A549 (cell line): ENCODE results near the gene ANO2. TPM values are rescaled to one million over a fixed set of nuclear protein-coding genes. Genes with fewer than 3 reads are reported as not detected.

Experiments
- ATAC-seq, 2 experiments: fragments of 200-7000 bp in 1 of 2; fragments of >200 bp in 1 of 2; cut with Nextera tagmentation in 1 of 2; cut with Tn5 transposase in 1 of 2; 3 replicates each; pipeline versions ENCODE4 v1.8.0 to v1.9.1; 2018 to 2020; ENCODE audit warnings: mild to moderate bottlenecking in 1 of 2, moderate library complexity in 1 of 2
- CTCF ChIA-PET: fragments of 300-600 bp; sonication (Branson Sonifier 250); formaldehyde crosslinking; extraction: SDS; loops from one replicate; lab custom pipeline; 2021; ENCODE audit warnings: antibody characterized with exemption, inconsistent platforms; lab: Yijun Ruan, JAX
- POLR2A ChIA-PET: fragments of 350-600 bp; formaldehyde crosslinking; extraction: SDS; loops from one replicate; lab custom pipeline; 2021; ENCODE audit warnings: antibody characterized with exemption, inconsistent platforms; lab: Yijun Ruan, JAX
- DNase-seq, 2 experiments: peaks; one replicate each; pipeline versions ENCODE4 v3.0.0 to v3.0.0-alpha.2; 2011 to 2016; ENCODE audit warnings: low read depth in 1 of 2, low spot score in 1 of 2
- FAIRE-seq: peaks from 2 replicates; lab custom pipeline; 2011; peaks lifted over from hg19 to GRCh38; lab: Jason Lieb, UNC
- H3K27ac ChIP-seq, 2 experiments: fragments of >200 bp; sonication (Bioruptor Twin); formaldehyde crosslinking; 3 replicates each; pipeline ENCODE4 v1.5.1; 2016 to 2017
- H3K4me1 ChIP-seq: fragments of >200 bp; sonication (Bioruptor Twin); formaldehyde crosslinking; 3 replicates; pipeline ENCODE4 v1.6.1; 2016
- H3K4me2 ChIP-seq: fragments of >200 bp; sonication (Bioruptor Twin); formaldehyde crosslinking; 3 replicates; pipeline ENCODE4 v1.6.1; 2016
- H3K4me3 ChIP-seq: fragments of >200 bp; sonication (Bioruptor Twin); formaldehyde crosslinking; 3 replicates; pipeline ENCODE4 v1.5.1; 2016
- H3K9me3 ChIP-seq: fragments of >200 bp; sonication (Bioruptor Twin); formaldehyde crosslinking; 3 replicates; pipeline ENCODE4 v1.6.1; 2016
- BHLHE40 ChIP-seq: IDR thresholded peaks from 2 replicates; pipeline ENCODE4 v1.6.1; 2012; ENCODE audit warnings: low read depth, low read length, inconsistent platforms
- CBX8 ChIP-seq: fragments of 200-600 bp; sonication (generic); IDR thresholded peaks from 2 replicates; pipeline ENCODE4 v1.6.1; 2016
- EP300 ChIP-seq, 2 experiments: fragments of >200 bp; sonication (Bioruptor Twin); formaldehyde crosslinking; IDR thresholded peaks; 2 replicates in 1 of 2; 3 replicates in 1 of 2; pipeline ENCODE4 v1.6.1; 2016 to 2017
- ESRRA ChIP-seq: fragments of 150-350 bp; IDR thresholded peaks from 2 replicates; pipeline ENCODE4 v1.6.1; 2014; ENCODE audit warnings: mild to moderate bottlenecking, low read length, borderline replicate concordance
- FOSB ChIP-seq: fragments of 250-450 bp; sonication (Bioruptor Pico); IDR thresholded peaks from 2 replicates; pipeline ENCODE4 v1.5.0; 2020; ENCODE audit warnings: mild to moderate bottlenecking, moderate library complexity
- GATA3 ChIP-seq: IDR thresholded peaks from 2 replicates; pipeline ENCODE4 v1.6.1; 2012; ENCODE audit warnings: borderline replicate concordance
- HEYL ChIP-seq: fragments of 250-450 bp; sonication (Bioruptor Pico); IDR thresholded peaks from 2 replicates; pipeline ENCODE4 v1.8.0; 2021; ENCODE audit warnings: mild to moderate bottlenecking, moderate library complexity
- HOXB13 ChIP-seq: fragments of 250-450 bp; sonication (Bioruptor Pico); IDR thresholded peaks from 2 replicates; pipeline ENCODE4 v1.5.0; 2020; ENCODE audit warnings: low read depth, mild to moderate bottlenecking, moderate library complexity
- HOXB5 ChIP-seq: fragments of 250-450 bp; sonication (Bioruptor Pico); IDR thresholded peaks from 2 replicates; pipeline ENCODE4 v1.5.0; 2020; ENCODE audit warnings: mild to moderate bottlenecking, moderate library complexity
- NFE2L2 ChIP-seq: fragments of 150-350 bp; conservative IDR thresholded peaks from 2 replicates; pipeline ENCODE4 v1.6.1; 2014; ENCODE audit warnings: low read length
- POLR2AphosphoS2 ChIP-seq: conservative IDR thresholded peaks from 2 replicates; pipeline ENCODE4 v1.6.1; 2012; ENCODE audit warnings: low read length, improper control_type of control experiment, inconsistent platforms
- RNF2 ChIP-seq: fragments of 200-600 bp; sonication (generic); IDR thresholded peaks from 2 replicates; pipeline ENCODE4 v1.6.1; 2016; ENCODE audit warnings: low read depth, mild to moderate bottlenecking, antibody characterized with exemption, moderate library complexity, borderline replicate concordance
- TFCP2L1 ChIP-seq: fragments of 250-450 bp; sonication (Bioruptor Pico); IDR thresholded peaks from 2 replicates; pipeline ENCODE4 v1.5.0; 2021; ENCODE audit warnings: mild to moderate bottlenecking
- TP53 ChIP-seq: fragments of 250-450 bp; sonication (Bioruptor Pico); IDR thresholded peaks from 2 replicates; pipeline ENCODE4 v1.5.0; 2021; ENCODE audit warnings: mild to moderate bottlenecking, moderate library complexity
- WGBS: methylation state at CpG from one replicate; pipeline ENCODE4 v1.1.6; 2017; ENCODE audit errors: missing lambda C conversion rate; 5-methylcytosine and 5-hydroxymethylcytosine counted together
- polyA plus RNA-seq, 4 experiments: library from polyadenylated mRNA; depleted of rRNA in 3 of 4; stranded (reverse); fragments of >200 nt; fragmentation: RNase III in 1 of 4; extraction: RNeasy Plus Mini Kit Qiagen cat#74134 plus additional on column Dnase treatment in 1 of 4; gene quantifications; 2 replicates in 3 of 4; 3 replicates in 1 of 4; pipeline ENCODE4 v1.2.3, GENCODE V29; 2011 to 2017
- TF ChIP-seq, protein P1 (sequence below): fragments of 250-450 bp; sonication (Bioruptor Pico); IDR thresholded peaks from 2 replicates; pipeline ENCODE4 v1.5.0; 2021; ENCODE audit warnings: mild to moderate bottlenecking, moderate library complexity, borderline replicate concordance
- TF ChIP-seq, protein P2 (sequence below): fragments of >200 bp; sonication (Bioruptor Twin); formaldehyde crosslinking; IDR thresholded peaks from 3 replicates; pipeline ENCODE4 v1.5.1; 2016
- TF ChIP-seq, protein P3 (sequence below): fragments of >200 bp; sonication (Bioruptor Twin); formaldehyde crosslinking; IDR thresholded peaks from 2 replicates; pipeline ENCODE4 v1.6.1; 2016
- TF ChIP-seq, protein P4 (sequence below): IDR thresholded peaks from 2 replicates; pipeline ENCODE4 v1.6.1; 2012
- TF ChIP-seq, protein P5 (sequence below): IDR thresholded peaks from 2 replicates; pipeline ENCODE4 v1.6.1; 2012
- TF ChIP-seq, protein P6 (sequence below): fragments of 200-600 bp; sonication (generic); IDR thresholded peaks from 2 replicates; pipeline ENCODE4 v1.6.1; 2016; ENCODE audit warnings: antibody characterized with exemption, mild to moderate bottlenecking, moderate library complexity
- TF ChIP-seq, protein P7 (sequence below): fragments of 250-450 bp; sonication (Bioruptor Pico); IDR thresholded peaks from 2 replicates; pipeline ENCODE4 v1.5.0; 2020; ENCODE audit warnings: low read depth, mild to moderate bottlenecking, moderate library complexity

The ANO2 gene
- polyA plus RNA-seq, 2 of the 4 experiments (the other 2 are of a cell fraction): not detected

DNA sequence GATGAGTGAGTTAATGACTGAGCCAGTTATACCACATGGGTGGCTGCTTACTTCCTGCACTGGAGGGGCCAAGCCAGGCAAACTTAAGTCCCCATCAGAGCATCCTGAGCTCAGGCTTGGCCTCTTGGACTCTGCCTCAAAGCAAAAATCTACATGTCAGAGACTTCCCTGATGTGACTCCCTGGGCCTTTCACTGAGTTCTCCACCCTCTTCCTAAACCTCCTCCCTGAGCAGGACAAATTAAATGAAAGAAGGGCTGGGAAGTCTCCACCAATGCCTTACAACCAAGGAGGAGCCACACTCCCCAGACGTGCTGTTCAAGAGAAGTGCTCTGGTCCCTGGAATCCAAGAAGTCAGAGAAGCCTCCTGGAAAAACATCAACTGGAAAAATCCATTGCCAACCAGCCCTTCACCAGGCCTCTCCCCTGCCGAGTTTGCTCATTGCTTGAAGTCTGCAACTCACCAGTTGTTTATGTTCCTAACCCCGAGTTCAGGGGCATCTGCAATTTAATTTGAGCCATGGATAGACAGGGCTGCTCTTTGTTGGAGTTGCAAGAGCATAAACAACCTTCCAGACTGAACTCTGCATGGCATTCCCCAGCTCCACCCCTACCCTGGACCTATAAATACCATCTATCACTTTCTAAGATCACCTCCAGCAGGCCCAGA is 160.5 kb downstream of the ANO2 start:
- CTCF ChIA-PET: interaction anchor here (1.0 kb wide), 1 partner anchor 14 kb away, joined by 3 read pairs; no protein-coding TSS in a partner anchor
- no peak for DNase-seq
- no peaks in the 10 kb centered on the region for H3K4me1 ChIP-seq
- no peak for TF ChIP-seq HOXB5
- TF ChIP-seq, protein P1, sequence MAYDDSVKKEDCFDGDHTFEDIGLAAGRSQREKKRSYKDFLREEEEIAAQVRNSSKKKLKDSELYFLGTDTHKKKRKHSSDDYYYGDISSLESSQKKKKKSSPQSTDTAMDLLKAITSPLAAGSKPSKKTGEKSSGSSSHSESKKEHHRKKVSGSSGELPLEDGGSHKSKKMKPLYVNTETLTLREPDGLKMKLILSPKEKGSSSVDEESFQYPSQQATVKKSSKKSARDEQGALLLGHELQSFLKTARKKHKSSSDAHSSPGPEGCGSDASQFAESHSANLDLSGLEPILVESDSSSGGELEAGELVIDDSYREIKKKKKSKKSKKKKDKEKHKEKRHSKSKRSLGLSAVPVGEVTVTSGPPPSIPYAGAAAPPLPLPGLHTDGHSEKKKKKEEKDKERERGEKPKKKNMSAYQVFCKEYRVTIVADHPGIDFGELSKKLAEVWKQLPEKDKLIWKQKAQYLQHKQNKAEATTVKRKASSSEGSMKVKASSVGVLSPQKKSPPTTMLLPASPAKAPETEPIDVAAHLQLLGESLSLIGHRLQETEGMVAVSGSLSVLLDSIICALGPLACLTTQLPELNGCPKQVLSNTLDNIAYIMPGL (CRISPR knock-in tag): no peak
- TF ChIP-seq GATA3: no peak
- TF ChIP-seq, protein P2, sequence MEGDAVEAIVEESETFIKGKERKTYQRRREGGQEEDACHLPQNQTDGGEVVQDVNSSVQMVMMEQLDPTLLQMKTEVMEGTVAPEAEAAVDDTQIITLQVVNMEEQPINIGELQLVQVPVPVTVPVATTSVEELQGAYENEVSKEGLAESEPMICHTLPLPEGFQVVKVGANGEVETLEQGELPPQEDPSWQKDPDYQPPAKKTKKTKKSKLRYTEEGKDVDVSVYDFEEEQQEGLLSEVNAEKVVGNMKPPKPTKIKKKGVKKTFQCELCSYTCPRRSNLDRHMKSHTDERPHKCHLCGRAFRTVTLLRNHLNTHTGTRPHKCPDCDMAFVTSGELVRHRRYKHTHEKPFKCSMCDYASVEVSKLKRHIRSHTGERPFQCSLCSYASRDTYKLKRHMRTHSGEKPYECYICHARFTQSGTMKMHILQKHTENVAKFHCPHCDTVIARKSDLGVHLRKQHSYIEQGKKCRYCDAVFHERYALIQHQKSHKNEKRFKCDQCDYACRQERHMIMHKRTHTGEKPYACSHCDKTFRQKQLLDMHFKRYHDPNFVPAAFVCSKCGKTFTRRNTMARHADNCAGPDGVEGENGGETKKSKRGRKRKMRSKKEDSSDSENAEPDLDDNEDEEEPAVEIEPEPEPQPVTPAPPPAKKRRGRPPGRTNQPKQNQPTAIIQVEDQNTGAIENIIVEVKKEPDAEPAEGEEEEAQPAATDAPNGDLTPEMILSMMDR: no peak
- TF ChIP-seq, protein P3, sequence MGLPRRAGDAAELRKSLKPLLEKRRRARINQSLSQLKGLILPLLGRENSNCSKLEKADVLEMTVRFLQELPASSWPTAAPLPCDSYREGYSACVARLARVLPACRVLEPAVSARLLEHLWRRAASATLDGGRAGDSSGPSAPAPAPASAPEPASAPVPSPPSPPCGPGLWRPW: no peak
- no peak for TF ChIP-seq EP300 (IDR thresholded peaks at IDR 0.05)
- TF ChIP-seq, protein P4, sequence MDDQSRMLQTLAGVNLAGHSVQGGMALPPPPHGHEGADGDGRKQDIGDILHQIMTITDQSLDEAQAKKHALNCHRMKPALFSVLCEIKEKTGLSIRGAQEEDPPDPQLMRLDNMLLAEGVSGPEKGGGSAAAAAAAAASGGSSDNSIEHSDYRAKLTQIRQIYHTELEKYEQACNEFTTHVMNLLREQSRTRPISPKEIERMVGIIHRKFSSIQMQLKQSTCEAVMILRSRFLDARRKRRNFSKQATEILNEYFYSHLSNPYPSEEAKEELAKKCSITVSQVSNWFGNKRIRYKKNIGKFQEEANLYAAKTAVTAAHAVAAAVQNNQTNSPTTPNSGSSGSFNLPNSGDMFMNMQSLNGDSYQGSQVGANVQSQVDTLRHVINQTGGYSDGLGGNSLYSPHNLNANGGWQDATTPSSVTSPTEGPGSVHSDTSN: no peak
- TF ChIP-seq RNF2: no peak
- TF ChIP-seq, protein P5, sequence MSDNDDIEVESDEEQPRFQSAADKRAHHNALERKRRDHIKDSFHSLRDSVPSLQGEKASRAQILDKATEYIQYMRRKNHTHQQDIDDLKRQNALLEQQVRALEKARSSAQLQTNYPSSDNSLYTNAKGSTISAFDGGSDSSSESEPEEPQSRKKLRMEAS: no peak
- no peak for TF ChIP-seq BHLHE40
- no peak for TF ChIP-seq ESRRA
- TF ChIP-seq, all 56 proteins: peak for 0
- FAIRE-seq: no peak
- Histone ChIP-seq H3K4me3 (no peak overlapping the region), H3K4me2 (no peak overlapping the region), H3K9me3 (no peaks in the 10 kb centered on the region), H3K27ac (no peak overlapping the region)
- 0% methylated on average over 3 of the region's 3 CpGs for WGBS
- POLR2A ChIA-PET: no interaction called here
- no peak for ATAC-seq

DNA sequence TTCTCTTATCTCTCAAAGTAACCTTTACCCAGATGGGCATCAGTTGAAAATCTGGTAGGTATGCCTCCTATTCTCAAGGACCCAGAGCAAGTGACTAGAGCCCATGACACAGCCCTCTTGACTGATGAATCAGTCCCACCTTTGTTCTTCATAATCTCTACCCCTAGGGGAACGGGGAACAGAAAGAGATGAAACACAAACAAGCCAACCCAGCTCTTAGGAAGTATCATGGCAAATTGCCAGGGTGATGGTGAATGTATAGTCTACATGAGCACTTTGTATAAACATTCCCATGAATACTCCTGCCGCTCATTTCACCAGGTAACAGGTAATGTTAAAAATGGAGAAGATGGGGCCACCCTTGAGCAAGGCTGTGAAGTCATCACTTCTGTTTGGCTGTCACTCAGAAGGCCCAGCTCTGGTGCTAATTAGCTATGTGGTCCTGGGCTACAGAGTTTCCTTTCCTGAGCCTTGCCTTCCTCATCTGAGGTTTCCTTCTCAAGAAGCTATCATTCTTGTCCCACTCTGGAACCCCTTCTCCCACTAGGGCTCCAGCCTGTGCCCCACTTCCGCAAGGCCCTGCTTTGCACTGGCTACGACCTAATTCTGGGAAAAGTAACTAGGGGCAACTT is 161.7 kb downstream of the ANO2 start:
- no peak overlapping the region for H3K4me2 ChIP-seq
- CTCF ChIA-PET: interaction anchor here (0.6 to 1.3 kb wide), 2 partner anchors 17 to 352 kb away, joined by 3 read pairs; no protein-coding TSS in a partner anchor
- no peak for ATAC-seq
- POLR2A ChIA-PET: no interaction called here
- H3K4me1 ChIP-seq: no peaks in the 10 kb centered on the region
- H3K4me3 ChIP-seq: no peak overlapping the region
- FAIRE-seq: no peak
- no peaks in the 10 kb centered on the region for H3K9me3 ChIP-seq
- 5% methylated on average over 4 of the region's 4 CpGs for WGBS
- DNase-seq: no peak
- no peak overlapping the region for H3K27ac ChIP-seq
- no peak for TF ChIP-seq FOSB
- TF ChIP-seq TP53 (CRISPR knock-in tag): no peak
- TF ChIP-seq HOXB13 (CRISPR knock-in tag): no peak
- TF ChIP-seq, protein P4: no peak
- no peak for TF ChIP-seq HEYL (CRISPR knock-in tag)
- TF ChIP-seq, protein P6, sequence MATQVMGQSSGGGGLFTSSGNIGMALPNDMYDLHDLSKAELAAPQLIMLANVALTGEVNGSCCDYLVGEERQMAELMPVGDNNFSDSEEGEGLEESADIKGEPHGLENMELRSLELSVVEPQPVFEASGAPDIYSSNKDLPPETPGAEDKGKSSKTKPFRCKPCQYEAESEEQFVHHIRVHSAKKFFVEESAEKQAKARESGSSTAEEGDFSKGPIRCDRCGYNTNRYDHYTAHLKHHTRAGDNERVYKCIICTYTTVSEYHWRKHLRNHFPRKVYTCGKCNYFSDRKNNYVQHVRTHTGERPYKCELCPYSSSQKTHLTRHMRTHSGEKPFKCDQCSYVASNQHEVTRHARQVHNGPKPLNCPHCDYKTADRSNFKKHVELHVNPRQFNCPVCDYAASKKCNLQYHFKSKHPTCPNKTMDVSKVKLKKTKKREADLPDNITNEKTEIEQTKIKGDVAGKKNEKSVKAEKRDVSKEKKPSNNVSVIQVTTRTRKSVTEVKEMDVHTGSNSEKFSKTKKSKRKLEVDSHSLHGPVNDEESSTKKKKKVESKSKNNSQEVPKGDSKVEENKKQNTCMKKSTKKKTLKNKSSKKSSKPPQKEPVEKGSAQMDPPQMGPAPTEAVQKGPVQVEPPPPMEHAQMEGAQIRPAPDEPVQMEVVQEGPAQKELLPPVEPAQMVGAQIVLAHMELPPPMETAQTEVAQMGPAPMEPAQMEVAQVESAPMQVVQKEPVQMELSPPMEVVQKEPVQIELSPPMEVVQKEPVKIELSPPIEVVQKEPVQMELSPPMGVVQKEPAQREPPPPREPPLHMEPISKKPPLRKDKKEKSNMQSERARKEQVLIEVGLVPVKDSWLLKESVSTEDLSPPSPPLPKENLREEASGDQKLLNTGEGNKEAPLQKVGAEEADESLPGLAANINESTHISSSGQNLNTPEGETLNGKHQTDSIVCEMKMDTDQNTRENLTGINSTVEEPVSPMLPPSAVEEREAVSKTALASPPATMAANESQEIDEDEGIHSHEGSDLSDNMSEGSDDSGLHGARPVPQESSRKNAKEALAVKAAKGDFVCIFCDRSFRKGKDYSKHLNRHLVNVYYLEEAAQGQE: no peak
- TF ChIP-seq NFE2L2: no peak
- no peak for TF ChIP-seq TFCP2L1 (CRISPR knock-in tag)
- TF ChIP-seq, protein P3: no peak
- TF ChIP-seq CBX8: no peak
- TF ChIP-seq, protein P7, sequence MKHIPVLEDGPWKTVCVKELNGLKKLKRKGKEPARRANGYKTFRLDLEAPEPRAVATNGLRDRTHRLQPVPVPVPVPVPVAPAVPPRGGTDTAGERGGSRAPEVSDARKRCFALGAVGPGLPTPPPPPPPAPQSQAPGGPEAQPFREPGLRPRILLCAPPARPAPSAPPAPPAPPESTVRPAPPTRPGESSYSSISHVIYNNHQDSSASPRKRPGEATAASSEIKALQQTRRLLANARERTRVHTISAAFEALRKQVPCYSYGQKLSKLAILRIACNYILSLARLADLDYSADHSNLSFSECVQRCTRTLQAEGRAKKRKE (CRISPR knock-in tag): no peak
- no peak for TF ChIP-seq POLR2AphosphoS2
